ENCODE data around the gene KRTAP10-5. TPM values are rescaled to one million over a fixed set of nuclear protein-coding genes. Genes with fewer than 3 reads are reported as not detected.
"Not testable (repeated sequence)": the region's sequence is repeated elsewhere in the genome, so short reads cannot be mapped to it uniquely, and the experiment has no call there.

Gene KRTAP10-5
- total RNA-seq, 1 donor from 2014 or later = not detected

DNA sequence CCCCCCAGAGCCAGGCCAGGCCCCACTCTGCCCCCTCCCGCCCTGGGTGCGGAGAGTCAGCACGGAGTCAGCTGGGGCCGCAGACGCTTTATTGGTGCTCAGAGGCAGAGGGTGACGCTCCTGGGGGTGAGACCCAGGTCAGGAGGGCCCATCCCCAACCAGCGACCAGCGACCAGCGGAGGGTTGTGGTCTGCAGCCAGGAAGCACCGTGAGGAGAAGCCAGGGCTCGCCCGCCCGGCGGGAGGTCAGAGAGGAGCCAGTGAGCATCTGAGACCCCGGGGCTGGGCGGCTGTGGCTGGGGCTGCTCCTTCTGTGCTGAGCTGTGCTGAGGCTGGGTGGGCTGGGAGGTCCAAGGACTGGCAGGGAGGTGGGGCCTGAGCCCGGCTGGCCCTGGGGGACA is 30.1 kb downstream of the KRTAP10-5 start:
- intact Hi-C loops (cut with micrococcal nuclease) = not testable (repeated sequence)

DNA sequence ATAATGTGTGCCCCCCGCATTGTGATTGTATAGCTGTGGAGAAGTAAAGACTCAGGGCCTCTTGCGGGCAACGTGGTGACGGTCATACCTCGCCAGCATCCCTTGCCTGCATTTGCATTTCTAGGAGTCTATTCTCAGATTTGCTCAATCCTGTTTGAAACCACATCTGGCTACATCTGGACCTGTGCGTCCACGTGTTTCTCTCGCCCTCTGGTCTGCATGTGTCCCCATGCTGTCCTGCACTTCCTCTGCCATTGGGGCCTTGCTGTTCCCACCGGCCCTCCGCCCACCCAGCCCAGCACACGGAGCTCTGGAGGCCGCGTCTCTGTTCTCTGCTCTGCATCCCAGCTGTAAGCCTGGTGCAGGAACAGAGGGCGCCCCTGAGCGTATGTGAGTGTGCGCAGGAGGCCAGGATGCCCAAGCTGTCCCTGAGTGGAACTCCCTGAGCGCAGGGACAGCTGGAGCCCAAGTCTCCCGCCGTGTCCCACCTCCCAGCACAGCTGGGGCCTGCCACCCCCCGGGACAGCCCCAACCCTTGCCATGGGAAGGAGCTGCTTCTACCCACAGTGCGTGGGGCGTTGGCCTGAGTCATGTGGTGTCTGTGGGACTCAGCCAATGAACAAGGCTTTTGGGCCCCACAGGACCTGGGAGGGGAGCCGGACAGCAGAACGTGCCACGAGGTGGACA is 30.7 kb downstream of the KRTAP10-5 start:
- intact Hi-C loops (cut with micrococcal nuclease) = no loop called here

DNA sequence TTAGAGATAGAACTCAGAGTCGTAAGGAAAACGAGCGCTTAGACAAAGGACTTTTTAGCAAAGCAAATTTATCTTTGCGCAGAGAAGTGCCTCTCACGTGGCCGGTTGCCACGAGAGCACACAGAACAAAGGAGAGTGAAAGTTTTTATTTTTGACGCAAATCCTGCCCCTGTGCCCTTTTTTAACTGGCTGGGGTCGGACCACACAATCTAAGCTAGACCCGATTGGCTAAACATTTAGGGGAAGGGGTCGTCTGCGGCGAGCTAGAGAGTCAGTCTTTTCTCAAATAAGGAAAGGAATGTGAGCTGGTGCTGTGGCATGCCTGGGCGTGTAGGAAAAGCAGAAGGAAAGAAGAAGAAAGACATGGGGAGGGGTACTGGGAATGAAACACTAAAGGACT is 31.5 kb downstream of the KRTAP10-5 start:
- intact Hi-C loops (cut with micrococcal nuclease) = no loop called here

DNA sequence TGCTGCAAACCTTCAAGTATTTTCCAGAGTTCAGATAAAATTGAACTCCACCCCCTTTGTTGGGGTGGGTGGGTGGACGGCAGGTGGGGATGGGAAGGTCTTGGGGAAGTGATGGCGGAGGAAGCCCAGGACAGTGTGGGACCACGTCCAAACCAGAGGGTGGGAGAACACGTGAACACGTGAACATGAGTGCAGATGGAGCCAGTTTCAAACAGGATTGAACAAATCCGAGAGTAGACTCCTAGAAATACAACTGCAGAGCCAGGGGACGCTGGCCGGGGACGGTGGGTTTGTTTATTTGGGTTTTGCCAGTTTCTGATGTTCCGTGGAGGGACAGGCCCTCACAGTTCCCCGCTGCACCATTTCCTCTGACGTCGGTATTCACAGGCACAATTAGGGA is 32.0 kb downstream of the KRTAP10-5 start:
- intact Hi-C loops (cut with micrococcal nuclease) = no loop called here

DNA sequence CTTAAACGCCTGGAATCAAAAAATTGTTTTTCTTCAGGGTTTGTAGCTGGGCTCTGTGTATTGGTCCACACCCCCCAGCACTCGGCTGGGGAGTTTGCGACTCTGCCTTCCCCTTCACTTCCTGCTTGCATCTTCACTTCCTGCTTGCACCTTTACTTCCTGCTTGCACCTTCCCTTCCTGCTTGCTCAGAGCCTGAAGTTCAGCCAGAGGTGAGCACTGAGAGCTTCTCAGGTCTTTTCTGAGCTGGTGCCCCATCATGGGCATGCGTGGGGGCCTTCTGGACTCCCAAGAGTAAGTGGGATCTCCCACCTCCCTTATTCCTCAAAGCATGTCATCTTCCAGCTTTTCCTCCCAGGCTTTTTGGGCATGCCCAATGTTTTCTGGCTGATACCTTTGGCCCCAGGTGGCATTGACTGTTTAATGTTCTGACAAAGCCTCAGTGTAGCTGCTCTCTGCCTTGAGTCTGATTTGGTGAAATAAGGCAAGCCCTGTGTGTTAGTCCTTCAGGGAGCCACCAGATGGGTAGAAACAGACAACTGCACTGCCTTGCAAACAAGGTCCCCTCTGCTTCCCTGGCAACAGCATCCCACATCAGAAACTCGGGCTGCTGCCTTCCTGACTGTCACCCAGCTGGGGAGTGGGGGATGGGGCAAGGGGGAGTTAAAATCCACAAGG is 32.6 kb downstream of the KRTAP10-5 start:
- intact Hi-C loops (cut with micrococcal nuclease) = no loop called here

DNA sequence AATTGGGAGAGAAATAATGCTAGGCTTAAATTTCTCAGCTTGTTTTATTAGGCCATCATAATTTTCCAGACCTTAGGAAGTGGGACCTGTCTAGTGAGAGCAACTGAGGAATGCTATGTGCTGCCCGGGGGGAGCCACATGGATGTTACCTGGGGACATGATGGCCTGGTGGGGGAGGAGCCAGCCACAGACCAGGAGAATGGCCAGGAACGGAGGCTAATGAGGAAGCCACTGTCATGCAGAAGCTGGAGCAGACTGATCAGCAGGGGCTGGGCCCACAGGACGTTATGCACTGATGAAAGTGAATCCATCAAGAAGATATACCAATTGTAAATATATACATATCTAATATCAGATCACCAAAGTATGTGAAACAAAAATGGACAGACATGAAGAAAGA is 35.8 kb downstream of the KRTAP10-5 start:
- intact Hi-C loops (cut with micrococcal nuclease) = no loop called here

DNA sequence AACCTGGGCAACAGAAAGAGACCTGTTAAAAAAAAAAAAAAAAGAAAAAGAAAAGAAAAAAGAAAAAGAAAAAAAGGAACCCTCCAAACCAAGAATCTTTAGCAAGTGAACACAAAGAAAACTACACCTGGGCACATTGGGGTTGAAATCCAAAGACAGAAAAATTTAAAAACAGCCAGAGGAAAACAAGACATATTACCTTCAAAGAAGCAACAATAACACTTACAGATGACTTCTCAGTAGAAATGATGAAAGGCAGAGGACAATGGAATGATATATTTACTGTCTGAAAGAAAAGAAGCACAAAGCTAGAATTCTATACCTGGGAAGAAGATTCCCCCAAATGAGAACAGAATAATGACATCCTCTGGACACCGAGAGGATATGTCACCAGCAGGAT is 37.7 kb downstream of the KRTAP10-5 start:
- intact Hi-C loops (cut with micrococcal nuclease) = no loop called here

DNA sequence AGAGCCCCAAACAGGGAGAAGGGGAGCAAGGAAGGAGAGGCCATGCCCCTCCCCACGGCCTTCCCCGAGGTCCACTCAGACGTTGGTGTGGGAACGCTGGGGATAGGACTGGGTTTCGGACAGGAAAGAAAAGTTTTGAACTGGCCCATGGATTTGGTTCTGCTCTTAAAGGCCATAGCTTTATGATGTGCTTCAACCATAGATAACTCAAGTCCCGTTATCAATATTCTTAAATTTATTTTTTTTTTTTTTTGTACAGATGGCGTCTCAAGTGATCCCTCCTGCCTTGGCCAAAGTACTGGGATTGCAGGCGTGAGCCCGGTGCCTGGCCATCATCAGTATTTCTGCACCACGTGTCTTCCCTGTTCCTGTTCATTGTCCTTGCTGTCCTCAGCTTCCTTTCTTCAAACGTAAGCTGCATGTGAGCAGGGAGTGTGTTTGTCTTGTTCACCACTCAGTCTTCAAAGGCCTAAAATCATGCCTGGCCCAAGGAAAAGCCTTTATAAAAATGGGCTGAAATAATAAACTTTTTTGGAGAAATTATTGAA is 39.6 kb downstream of the KRTAP10-5 start:
- intact Hi-C loops (cut with micrococcal nuclease) = no loop called here

DNA sequence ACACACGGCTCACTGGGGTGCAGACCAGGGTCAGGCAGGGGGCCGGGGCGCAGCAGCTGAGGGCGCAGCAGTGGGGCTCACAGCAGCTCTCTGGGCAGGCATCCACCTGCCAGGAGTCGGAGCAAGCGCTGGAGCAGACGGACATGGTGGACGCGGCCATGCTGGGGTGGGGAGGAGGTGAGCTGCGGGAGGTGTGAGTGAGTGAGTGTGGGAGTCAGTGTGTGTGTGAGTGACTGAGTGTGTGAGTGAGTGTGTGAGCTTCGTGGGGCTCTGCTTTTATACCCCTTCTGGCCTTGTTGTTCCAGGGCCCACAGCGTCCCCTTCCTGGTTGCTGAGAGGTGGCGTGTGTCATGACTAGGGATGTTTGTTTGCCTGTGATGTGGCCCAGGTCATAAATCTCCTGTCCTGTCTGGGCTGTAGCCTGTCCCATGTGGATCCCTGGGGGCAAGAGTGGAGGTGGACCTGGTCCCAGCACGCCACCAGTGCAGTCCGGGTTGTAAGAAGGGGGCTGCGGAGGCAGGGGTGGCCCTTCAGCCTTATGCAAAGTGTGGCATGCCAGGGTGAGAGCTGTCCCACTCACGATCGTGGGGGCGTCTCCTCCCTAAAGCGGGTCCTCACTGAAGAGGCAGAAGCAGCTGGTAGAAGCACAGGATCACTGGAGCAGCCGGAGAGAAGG is 40.3 kb downstream of the KRTAP10-5 start, which contains the start of gene KRTAP10-1:
Gene KRTAP10-1, minus strand, starts transcription at position 205 of the 676 bp plus-strand sequence. Its CDS starts 45 bp downstream, at position 160.
- intact Hi-C loops (cut with micrococcal nuclease) = no loop called here

DNA sequence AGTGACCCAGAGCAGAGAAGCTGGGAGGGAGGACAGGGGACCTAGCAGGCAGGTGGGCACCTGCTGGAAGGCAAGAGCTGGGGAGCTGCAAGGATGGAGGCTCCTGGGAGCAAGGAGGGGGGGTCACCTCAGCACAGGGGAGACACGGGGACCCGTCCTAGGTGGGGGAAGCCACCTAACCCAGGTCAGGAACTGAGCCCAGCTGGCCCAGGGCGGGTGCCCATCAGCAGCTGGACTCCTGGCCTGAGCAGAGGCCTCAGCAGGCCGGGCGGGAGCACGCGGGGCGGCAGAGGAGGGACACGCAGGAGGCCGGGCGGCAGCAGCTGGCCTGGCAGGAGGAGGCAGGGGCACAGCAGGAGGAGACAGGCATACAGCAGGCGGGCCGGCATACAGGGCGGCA is 41.4 kb downstream of the KRTAP10-5 start:
- intact Hi-C loops (cut with micrococcal nuclease) = no loop called here

DNA sequence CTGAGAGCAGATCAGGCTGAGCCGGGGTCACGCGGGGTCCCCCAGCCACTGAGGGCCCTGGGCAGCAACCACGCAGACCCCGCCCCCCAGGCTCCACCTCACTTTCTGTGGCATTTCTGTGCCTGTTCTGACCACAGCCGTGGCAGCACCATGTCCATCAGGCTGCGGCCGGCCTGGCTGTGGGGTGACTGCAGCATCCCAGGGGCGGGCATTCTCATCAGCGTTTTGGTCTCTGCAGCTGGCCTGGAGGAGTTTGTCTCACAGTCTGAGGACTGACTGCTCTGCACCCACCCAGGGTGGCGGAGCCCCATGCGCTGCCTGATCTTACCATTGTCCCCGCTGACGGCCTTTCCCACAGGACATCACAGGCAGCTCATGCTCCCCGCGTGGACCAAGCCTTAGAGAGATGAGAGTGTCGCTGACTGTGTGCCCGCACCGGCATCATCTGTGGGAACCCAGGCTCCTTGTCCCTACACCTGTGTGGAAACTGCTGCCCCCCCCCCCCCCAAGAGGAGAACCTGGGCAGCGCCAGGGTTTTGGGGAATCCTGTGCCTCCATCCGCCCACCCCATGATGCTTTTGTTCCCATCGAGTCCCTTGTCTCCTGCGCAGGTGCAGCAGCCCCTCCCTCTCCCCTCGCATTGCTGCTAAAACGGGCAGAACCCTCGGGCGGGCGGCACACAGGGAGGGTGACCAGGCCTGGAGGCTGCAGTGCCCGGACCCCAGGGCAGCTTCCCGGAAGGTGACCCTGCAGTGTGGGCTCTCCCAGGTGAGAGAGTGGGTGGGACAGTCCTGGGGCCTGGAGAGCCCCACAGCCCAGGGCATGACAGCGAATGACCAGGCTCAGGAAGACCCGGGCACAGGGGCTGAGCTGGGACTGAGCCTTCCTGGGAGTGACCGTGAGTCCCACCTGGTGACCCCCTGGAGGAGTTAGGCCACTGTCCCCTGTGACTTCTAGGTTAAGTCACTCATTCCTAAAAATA is 42.2 kb downstream of the KRTAP10-5 start:
- intact Hi-C loops (cut with micrococcal nuclease) = no loop called here

DNA sequence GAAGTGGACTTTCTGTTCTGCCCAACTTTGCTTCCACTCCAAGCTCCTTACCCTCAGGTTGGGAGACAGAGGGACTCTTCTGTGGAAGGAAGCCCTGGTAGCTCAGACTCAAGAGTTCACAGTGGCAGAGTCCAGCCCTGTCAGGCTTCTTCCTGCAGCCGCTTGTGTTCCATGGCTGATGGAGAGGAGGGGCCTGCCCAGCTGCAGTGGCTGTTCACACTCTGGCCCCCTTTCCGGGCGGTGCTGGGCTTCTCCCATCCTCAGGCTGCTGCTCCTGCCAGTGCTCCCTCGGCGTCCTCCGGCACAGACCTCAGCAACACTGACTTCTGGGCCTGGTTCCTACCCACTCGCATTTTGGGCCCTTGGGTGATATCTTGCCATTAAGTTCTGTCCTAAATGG is 44.4 kb downstream of the KRTAP10-5 start:
- intact Hi-C loops (cut with micrococcal nuclease) = no loop called here

DNA sequence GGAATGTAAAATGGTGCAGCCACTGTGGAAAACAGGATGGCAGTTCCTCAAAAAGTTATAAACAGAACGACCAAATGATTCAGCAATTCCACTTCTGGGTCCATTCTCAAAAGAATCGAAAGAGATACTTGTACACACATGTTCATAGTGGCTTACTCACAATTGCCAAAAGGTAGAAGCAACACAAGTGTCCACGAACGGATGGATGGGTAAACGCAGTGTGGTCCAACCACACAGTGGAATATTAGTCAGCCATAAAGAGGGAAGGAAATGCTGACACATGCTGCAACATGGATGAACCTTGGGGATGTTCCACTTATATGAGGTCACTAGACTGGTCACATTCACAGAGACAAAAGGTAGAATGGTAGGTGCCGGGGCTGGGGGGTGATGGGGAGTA is 45.7 kb downstream of the KRTAP10-5 start:
- intact Hi-C loops (cut with micrococcal nuclease) = no loop called here

DNA sequence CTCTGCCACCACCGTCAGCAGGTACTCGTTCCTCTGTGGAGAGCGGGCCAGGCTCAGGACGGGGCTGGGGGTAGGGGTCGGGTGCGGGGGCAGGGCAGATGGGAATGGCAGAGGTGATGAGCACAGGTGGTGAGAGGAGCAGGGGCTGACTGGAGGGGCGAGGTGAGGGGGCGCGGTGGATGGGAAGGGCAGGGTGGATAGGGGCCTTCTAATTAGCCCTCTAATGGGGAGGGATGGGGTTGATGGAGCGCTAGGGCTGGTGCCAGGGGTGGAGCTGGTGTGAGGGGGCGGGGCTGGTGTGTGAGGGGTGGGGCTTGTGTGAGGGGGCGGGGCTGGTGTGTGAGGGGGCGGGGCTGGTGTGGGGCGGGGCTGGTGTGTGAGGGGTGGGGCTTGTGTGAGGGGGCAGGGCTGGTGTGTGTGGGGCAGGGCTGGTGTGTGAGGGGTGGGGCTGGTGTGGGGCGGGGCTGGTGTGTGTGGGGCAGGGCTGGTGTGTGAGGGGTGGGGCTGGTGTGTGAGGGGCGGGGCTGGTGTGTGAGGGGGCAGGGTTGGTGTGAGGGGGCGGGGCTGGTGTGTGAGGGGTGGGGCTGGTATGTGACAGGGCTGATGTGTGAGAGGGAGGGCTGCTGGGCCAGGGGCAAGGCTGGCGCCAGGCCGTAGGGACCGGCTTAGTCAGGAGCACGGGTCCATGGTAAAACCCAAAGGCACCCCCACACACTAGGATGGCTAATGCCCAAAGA is 46.3 kb downstream of the KRTAP10-5 start:
- intact Hi-C loops (cut with micrococcal nuclease) = no loop called here

DNA sequence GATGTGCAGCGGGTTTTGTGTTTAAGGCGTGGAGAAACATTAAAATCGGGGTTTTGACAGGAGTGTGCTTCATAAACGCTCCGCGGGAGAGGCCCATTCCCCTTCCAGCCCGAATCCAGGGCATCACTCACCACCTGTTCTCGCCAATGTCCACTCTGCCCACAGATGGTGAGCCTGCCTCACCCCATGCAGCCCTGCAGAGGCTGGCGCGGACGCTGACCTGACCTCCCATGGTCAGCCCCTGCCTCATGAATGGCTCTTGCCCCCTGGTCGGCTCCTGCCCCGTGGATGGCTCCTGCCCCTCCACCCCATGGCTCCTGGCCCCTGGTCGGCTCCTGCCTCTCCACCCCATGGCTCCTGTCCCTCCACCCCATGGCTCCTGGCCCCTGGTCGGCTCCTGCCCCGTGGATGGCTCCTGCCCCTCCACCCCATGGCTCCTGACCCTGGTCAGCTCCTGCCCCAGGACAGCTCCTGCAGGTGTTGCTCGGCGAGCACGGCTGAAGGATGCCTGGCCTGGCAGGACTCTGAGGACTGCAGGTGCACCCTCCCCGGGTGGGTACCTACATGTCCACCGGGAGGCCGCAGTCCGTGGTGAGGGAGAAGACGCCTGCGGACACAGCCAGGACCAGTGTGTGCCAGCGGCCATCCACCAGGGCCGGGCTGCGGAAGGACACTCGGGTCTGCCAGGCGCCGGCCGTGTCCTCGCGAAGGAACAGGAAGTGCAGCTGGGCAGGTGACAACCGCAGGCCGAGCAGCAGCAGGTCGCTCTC is 47.1 kb downstream of the KRTAP10-5 start:
- intact Hi-C loops (cut with micrococcal nuclease) = no loop called here

DNA sequence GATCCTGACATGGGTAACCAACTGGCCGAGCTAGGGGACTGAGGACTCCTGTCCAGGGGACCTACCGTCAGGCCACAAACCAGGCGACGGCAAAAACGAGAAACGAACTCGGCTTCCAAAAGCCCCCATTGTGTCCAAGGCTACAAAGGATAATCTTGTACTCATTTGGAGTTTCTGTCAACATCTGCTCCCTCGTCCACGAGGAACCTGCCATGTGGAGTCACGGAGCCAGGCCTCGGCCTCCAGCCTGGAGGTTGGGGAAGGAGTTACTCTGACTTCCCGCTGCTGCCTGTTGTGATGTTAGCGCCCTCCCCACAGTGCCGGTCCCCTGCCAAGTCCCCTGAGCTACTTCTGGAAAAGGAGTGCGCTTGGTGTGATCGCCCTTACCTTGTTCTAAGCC is 47.7 kb downstream of the KRTAP10-5 start:
- intact Hi-C loops (cut with micrococcal nuclease) = no loop called here

DNA sequence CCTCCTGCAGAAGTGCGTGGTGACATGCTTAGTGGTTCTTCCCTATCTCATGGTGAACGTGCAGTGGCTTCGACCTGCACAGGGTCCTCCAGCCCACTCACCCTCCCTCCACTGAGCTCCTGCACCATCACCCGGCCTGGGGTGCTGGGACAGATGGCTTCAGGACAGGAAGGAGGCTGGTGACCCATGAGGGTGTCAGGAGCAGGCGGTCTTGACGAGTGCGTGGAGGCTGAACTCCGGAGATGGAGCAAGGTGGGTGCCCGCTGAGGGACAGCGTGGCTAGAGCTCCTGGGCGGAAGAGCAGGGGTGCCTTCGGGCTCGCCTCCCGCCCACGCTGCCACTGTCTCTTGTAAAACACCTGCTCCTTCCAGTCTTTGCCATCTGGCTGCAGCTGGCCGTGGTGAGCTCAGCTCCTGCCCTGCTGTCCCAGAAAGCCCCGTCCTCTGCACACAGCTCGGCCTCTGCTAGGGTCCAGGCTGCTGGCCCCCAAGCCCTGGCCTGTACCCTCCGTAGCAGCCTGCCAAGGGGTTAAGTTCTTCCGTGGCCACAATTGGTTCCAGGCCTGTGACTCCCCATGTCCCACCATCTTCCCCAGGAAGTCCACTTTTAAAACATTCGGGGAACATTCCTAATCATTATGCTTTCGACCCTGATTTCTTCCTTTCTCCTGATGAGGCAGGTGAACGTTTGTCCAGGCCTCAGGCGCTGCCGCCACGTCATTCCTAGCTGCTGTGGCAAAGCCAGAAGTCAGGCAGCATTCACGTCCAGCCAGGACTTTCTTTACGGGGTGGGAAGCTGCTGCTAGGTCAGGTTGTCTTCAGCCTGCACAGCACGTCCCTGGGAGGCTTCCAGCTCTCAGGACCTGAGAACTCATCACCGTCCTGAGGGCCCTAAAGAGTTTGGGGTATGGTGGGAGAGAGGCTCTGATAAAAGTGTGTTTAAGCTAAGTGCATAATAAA is 48.5 kb downstream of the KRTAP10-5 start:
- intact Hi-C loops (cut with micrococcal nuclease) = no loop called here

DNA sequence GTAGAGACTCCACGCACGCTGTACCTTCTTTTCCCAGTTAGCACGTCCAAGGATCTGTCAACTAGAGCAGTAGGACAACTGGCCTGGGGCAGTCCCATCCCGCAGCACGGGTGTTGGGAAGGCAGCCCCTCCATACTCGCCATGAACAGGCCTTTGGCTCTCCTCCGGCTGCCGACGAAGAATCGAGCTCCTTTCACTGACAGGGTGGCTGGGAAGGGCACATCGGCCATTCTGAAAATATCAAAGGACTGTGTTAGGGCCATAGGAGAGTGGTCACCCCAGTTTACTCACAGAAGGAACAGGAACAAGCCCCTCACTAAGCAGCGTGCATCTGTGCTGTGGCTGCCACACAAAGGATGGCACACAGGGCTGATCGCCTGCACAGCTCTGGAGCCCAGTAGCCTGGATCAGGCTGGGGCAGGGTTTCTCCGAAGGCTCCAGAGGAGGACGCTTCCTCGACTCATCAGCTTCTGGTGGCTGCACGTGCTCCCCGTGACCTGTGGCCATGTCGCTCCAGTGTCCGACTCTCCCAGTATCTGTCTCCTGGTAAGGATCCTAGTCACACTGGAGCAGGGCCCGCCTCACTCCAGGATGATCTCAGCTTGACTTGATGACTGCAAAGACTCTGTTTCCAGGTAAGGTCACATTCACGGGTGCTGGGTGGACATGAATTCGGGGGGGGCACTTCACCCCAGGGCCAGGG is 49.4 kb downstream of the KRTAP10-5 start:
- intact Hi-C loops (cut with micrococcal nuclease) = no loop called here
